Measurements from ENCODE around the gene ANKRD49. TPM values are rescaled to one million over a fixed set of nuclear protein-coding genes. Genes with fewer than 3 reads are reported as not detected.

The ANKRD49 gene
- total RNA-seq, 1 donor from 2014 or later = 11.9 TPM

- peak; percentile 30 for TF ChIP-seq CTCF (IDR thresholded peaks at IDR 0.05; ENCODE audit: partially characterized antibody, unreplicated experiment)
- no peak for DNase-seq
- Mint-ChIP-seq H3K36me3 (ENCODE audit: unreplicated experiment) (no peaks in the 10 kb centered on the region), H3K4me3 (ENCODE audit: unreplicated experiment) (no peak overlapping the region), H3K27ac (ENCODE audit: unreplicated experiment) (no peak overlapping the region), H3K27me3 (ENCODE audit: unreplicated experiment) (no peaks in the 10 kb centered on the region), H3K9me3 (ENCODE audit: unreplicated experiment) (no peaks in the 10 kb centered on the region), H3K4me1 (ENCODE audit: low read depth, unreplicated experiment) (no peaks in the 10 kb centered on the region)
These were observed 27.9 kb downstream of the ANKRD49 start for GRCh38 chr11:94521684-94522083.

GRCh38 chr11:94524341-94524740 lies 30.6 kb downstream of the ANKRD49 start:
- DNase-seq = no peak
- Mint-ChIP-seq H3K36me3 (ENCODE audit: unreplicated experiment) (no peaks in the 10 kb centered on the region), H3K27ac (ENCODE audit: unreplicated experiment) (no peak overlapping the region), H3K9me3 (ENCODE audit: unreplicated experiment) (no peaks in the 10 kb centered on the region), H3K4me1 (ENCODE audit: low read depth, unreplicated experiment) (no peaks in the 10 kb centered on the region), H3K27me3 (ENCODE audit: unreplicated experiment) (no peaks in the 10 kb centered on the region), H3K4me3 (ENCODE audit: unreplicated experiment) (no peak overlapping the region)
- no peak for TF ChIP-seq CTCF (IDR thresholded peaks at IDR 0.05; ENCODE audit: partially characterized antibody, unreplicated experiment)

- Mint-ChIP-seq H3K36me3 (ENCODE audit: unreplicated experiment) (no peaks in the 10 kb centered on the region), H3K4me1 (ENCODE audit: low read depth, unreplicated experiment) (no peaks in the 10 kb centered on the region), H3K27ac (ENCODE audit: unreplicated experiment) (no peak overlapping the region), H3K4me3 (ENCODE audit: unreplicated experiment) (no peak overlapping the region), H3K9me3 (ENCODE audit: unreplicated experiment) (no peaks in the 10 kb centered on the region), H3K27me3 (ENCODE audit: unreplicated experiment) (no peaks in the 10 kb centered on the region)
- DNase-seq = no peak
- TF ChIP-seq CTCF (IDR thresholded peaks at IDR 0.05; ENCODE audit: partially characterized antibody, unreplicated experiment) = no peak
These were observed 32.0 kb downstream of the ANKRD49 start for GRCh38 chr11:94525546-94526324.

DNA sequence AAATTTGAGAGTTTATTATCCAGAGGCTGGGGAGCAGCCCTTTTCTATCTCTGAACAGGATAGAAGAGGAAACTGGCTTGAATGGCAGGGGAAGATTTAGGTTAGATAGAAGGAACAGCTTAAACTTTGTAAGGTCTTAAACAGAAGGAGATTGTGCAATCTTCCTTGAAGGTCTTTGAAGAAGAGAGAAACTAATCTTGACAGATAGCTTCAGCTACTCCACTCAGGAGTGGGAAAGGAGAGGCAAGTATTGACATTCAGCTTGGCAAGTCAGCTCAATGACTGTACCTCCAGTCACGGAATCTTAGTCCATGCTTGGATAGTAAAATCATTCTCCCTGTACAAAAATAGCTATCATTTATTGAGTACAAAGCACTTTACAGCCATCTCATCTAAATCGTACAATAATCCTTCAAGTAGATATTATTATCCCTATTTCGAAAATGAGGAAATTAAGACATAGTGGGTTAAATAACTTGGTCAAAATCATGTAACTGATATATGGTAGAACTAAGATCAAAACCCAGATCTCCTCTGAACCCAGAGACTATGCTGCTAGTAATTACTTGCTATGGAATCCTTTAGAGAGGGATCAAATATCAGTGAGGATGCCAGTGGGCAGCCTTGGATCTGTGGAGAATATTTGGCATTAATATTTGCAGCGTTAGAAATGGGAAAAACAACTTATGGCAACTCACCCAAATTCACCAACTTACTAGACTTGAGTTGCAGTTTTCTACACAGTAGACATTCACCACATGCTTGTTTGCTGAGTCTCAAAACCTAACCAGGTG lies 33.1 kb downstream of the ANKRD49 start:
- DNase-seq = no peak
- H3K36me3 Mint-ChIP-seq (ENCODE audit: unreplicated experiment) = no peaks in the 10 kb centered on the region
- H3K9me3 Mint-ChIP-seq (ENCODE audit: unreplicated experiment) = no peaks in the 10 kb centered on the region

More for the DNA sequence above, 33.1 kb downstream of the ANKRD49 start:
- Mint-ChIP-seq H3K27ac (ENCODE audit: unreplicated experiment) (no peak overlapping the region), H3K4me1 (ENCODE audit: low read depth, unreplicated experiment) (no peaks in the 10 kb centered on the region), H3K4me3 (ENCODE audit: unreplicated experiment) (no peak overlapping the region), H3K27me3 (ENCODE audit: unreplicated experiment) (no peaks in the 10 kb centered on the region)
- no peak for TF ChIP-seq CTCF (IDR thresholded peaks at IDR 0.05; ENCODE audit: partially characterized antibody, unreplicated experiment)
